MM.1S (cell line): Measurements from ENCODE around the gene RTP1.

Experiments used
- DNase-seq: peaks from one replicate; pipeline ENCODE4 v3.0.0-alpha.2; 2015
- H2AFZ ChIP-seq: fragments of 300-600 bp; sonication (generic); 2 replicates; pipeline ENCODE4 v1.6.0; 2016; ENCODE audit warnings: antibody characterized with exemption, low read length
- H3F3A ChIP-seq: fragments of 300-600 bp; sonication (generic); 2 replicates; pipeline ENCODE4 v1.6.1; 2016; ENCODE audit warnings: mild to moderate bottlenecking, antibody characterized with exemption, low read length, moderate library complexity, mixed read lengths; ENCODE audit not compliant: insufficient read depth
- H3K27ac ChIP-seq: fragments of 300-600 bp; sonication (generic); 2 replicates; pipeline ENCODE4 v1.5.1; 2016; ENCODE audit warnings: mild to moderate bottlenecking, low read length
- H3K27me3 ChIP-seq: fragments of 300-600 bp; sonication (generic); replicated peaks from 2 replicates; pipeline ENCODE4 v1.6.0; 2016; ENCODE audit warnings: low read length; ENCODE audit not compliant: insufficient read depth
- H3K36me3 ChIP-seq: fragments of 300-600 bp; sonication (generic); replicated peaks from 2 replicates; pipeline ENCODE4 v1.6.1; 2016; ENCODE audit warnings: mild to moderate bottlenecking, low read length, mixed read lengths; ENCODE audit not compliant: insufficient read depth
- H3K4me1 ChIP-seq: fragments of 300-600 bp; sonication (generic); 2 replicates; pipeline ENCODE4 v1.6.1; 2016; ENCODE audit warnings: low read length, mixed read lengths
- H3K4me2 ChIP-seq: fragments of 300-600 bp; sonication (generic); 2 replicates; pipeline ENCODE4 v1.6.0; 2016; ENCODE audit warnings: low read depth, low read length
- H3K4me3 ChIP-seq: fragments of 300-600 bp; sonication (generic); 2 replicates; pipeline ENCODE4 v1.5.1; 2016; ENCODE audit warnings: low read length, mixed read lengths
- H3K79me2 ChIP-seq: fragments of 300-600 bp; sonication (generic); 2 replicates; pipeline ENCODE4 v1.6.1; 2016; ENCODE audit warnings: mixed run types, low read length, mixed read lengths
- H3K9ac ChIP-seq: fragments of 300-600 bp; sonication (generic); 2 replicates; pipeline ENCODE4 v1.6.1; 2016; ENCODE audit warnings: low read length, mixed read lengths
- H3K9me2 ChIP-seq: fragments of 300-600 bp; sonication (generic); replicated peaks from 2 replicates; pipeline ENCODE4 v1.6.1; 2016; ENCODE audit warnings: mild to moderate bottlenecking, low read length, mixed read lengths; ENCODE audit not compliant: insufficient read depth
- H3K9me3 ChIP-seq: fragments of 300-600 bp; sonication (generic); replicated peaks from 2 replicates; pipeline ENCODE4 v1.6.1; 2016; ENCODE audit warnings: mild to moderate bottlenecking, low read length, mixed read lengths; ENCODE audit not compliant: insufficient read depth
- H4K20me1 ChIP-seq: fragments of 300-600 bp; sonication (generic); 2 replicates; pipeline ENCODE4 v1.6.1; 2016; ENCODE audit warnings: mild to moderate bottlenecking, low read length, moderate library complexity, mixed read lengths; ENCODE audit not compliant: insufficient read depth
- EZH2 ChIP-seq: fragments of 300-600 bp; sonication (generic); optimal IDR thresholded peaks from 2 replicates; pipeline ENCODE3; 2017; ENCODE audit warnings: low read depth, mild to moderate bottlenecking, antibody characterized with exemption, low read length, mixed read lengths
- EZH2phosphoT487 ChIP-seq: fragments of 300-600 bp; sonication (generic); IDR thresholded peaks from 2 replicates; pipeline ENCODE4 v1.6.1; 2018; ENCODE audit warnings: antibody characterized with exemption, low read length
- TF ChIP-seq, protein P1 (sequence below): fragments of 300-600 bp; sonication (generic); IDR thresholded peaks from 2 replicates; pipeline ENCODE4 v1.5.1; 2016; ENCODE audit warnings: antibody characterized with exemption, low read length, mixed read lengths

The RTP1 gene

GRCh38 chr3:187207062-187207461 lies 9.8 kb downstream of the RTP1 start:
- Histone ChIP-seq H3K27ac (no peak overlapping the region), H3K9me2 (no peaks in the 10 kb centered on the region), H3K27me3 (no peaks in the 10 kb centered on the region), H4K20me1 (no peaks in the 10 kb centered on the region), H3K9me3 (no peaks in the 10 kb centered on the region), H3K36me3 (no peaks in the 10 kb centered on the region), H3K9ac (no peak overlapping the region), H3K4me3 (no peak overlapping the region), H3F3A (no peaks in the 10 kb centered on the region), H2AFZ (no peak overlapping the region), H3K79me2 (no peaks in the 10 kb centered on the region), H3K4me2 (no peak overlapping the region), H3K4me1 (no peaks in the 10 kb centered on the region)
- TF ChIP-seq, protein P1, sequence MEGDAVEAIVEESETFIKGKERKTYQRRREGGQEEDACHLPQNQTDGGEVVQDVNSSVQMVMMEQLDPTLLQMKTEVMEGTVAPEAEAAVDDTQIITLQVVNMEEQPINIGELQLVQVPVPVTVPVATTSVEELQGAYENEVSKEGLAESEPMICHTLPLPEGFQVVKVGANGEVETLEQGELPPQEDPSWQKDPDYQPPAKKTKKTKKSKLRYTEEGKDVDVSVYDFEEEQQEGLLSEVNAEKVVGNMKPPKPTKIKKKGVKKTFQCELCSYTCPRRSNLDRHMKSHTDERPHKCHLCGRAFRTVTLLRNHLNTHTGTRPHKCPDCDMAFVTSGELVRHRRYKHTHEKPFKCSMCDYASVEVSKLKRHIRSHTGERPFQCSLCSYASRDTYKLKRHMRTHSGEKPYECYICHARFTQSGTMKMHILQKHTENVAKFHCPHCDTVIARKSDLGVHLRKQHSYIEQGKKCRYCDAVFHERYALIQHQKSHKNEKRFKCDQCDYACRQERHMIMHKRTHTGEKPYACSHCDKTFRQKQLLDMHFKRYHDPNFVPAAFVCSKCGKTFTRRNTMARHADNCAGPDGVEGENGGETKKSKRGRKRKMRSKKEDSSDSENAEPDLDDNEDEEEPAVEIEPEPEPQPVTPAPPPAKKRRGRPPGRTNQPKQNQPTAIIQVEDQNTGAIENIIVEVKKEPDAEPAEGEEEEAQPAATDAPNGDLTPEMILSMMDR: no peak
- TF ChIP-seq EZH2phosphoT487: no peak
- TF ChIP-seq EZH2: no peak
- no peak for DNase-seq

GRCh38 chr3:187207624-187208023 lies 10.3 kb downstream of the RTP1 start:
- Histone ChIP-seq H3K4me2 (no peak overlapping the region), H3K79me2 (no peaks in the 10 kb centered on the region), H3K27ac (no peak overlapping the region), H3F3A (no peaks in the 10 kb centered on the region), H3K9me2 (no peaks in the 10 kb centered on the region), H2AFZ (no peak overlapping the region), H3K4me1 (no peaks in the 10 kb centered on the region), H3K4me3 (no peak overlapping the region), H3K9me3 (no peaks in the 10 kb centered on the region), H3K27me3 (no peaks in the 10 kb centered on the region), H3K36me3 (no peaks in the 10 kb centered on the region), H4K20me1 (no peaks in the 10 kb centered on the region), H3K9ac (no peak overlapping the region)
- TF ChIP-seq, protein P1: no peak
- DNase-seq: no peak

- Histone ChIP-seq H3K9me3 (no peaks in the 10 kb centered on the region), H3K4me1 (no peaks in the 10 kb centered on the region), H3K79me2 (no peaks in the 10 kb centered on the region), H3K27me3 (no peaks in the 10 kb centered on the region), H3F3A (no peaks in the 10 kb centered on the region), H3K27ac (no peak overlapping the region), H4K20me1 (no peaks in the 10 kb centered on the region), H3K4me2 (no peak overlapping the region), H2AFZ (no peak overlapping the region), H3K36me3 (no peaks in the 10 kb centered on the region), H3K4me3 (no peak overlapping the region), H3K9ac (no peak overlapping the region), H3K9me2 (no peaks in the 10 kb centered on the region)
- no peak for DNase-seq
- TF ChIP-seq, protein P1: no peak
- TF ChIP-seq EZH2phosphoT487 (no peak), EZH2 (no peak)
Measured at GRCh38 chr3:187208159-187208558, 10.9 kb downstream of the RTP1 start.
